CD4-positive, alpha-beta memory T cell (primary cell): ENCODE results near the gene MRPS7. TPM values are rescaled to one million over a fixed set of nuclear protein-coding genes. Genes with fewer than 3 reads are reported as not detected.

ENCODE experiments used
- CTCF ChIA-PET: fragments of 350-600 bp; sonication (Branson Sonifier 250); formaldehyde crosslinking; loops from one replicate; lab custom pipeline; 2021; ENCODE audit warnings: inconsistent platforms; ENCODE audit not compliant: partially characterized antibody; lab: Charles Lee
- POLR2A ChIA-PET: fragments of 350-600 bp; sonication (Branson Sonifier 250); formaldehyde crosslinking; loops from one replicate; lab custom pipeline; 2021; ENCODE audit not compliant: partially characterized antibody; lab: Charles Lee
- DNase-seq, 5 donors: peaks; one replicate each; pipeline versions ENCODE4 v3.0.0 to v3.0.0-alpha.2; 2020 to 2022; ENCODE audit warnings: mixed read lengths in 1 of 5
- H3K27ac ChIP-seq: one replicate; pipeline ENCODE4 v1.7.0; 2013; ENCODE audit warnings: low read depth, low read length
- H3K27me3 ChIP-seq: 2 replicates; pipeline ENCODE4 v1.7.0; 2013; ENCODE audit warnings: mild to moderate bottlenecking, low read length, moderate library complexity; ENCODE audit not compliant: insufficient read depth
- H3K36me3 ChIP-seq: 2 replicates; pipeline ENCODE4 v1.7.0; 2013; ENCODE audit warnings: mild to moderate bottlenecking, low read length, moderate library complexity; ENCODE audit not compliant: insufficient read depth
- H3K4me1 ChIP-seq: 2 replicates; pipeline ENCODE4 v1.7.0; 2013; ENCODE audit warnings: mild to moderate bottlenecking, low read length, moderate library complexity; ENCODE audit not compliant: insufficient read depth
- H3K4me3 ChIP-seq, 2 donors: one replicate each; pipeline ENCODE4 v1.7.0; 2013; ENCODE audit warnings: low read length in 2 of 2, mild to moderate bottlenecking in 1 of 2
- H3K9me3 ChIP-seq, 2 donors: one replicate each; pipeline ENCODE4 v1.7.0; 2013; ENCODE audit warnings: low read length in 2 of 2, control low read depth in 1 of 2; ENCODE audit not compliant: control insufficient read depth in 1 of 2
- H3K27ac Mint-ChIP-seq, 7 donors: one replicate each; pipeline ENCODE4 v1.8.0; 2020 to 2021; ENCODE audit warnings: mixed read lengths in 7 of 7, mild to moderate bottlenecking in 6 of 7, inconsistent platforms in 3 of 7, moderate library complexity in 3 of 7
- H3K27me3 Mint-ChIP-seq, 2 donors: one replicate each; pipeline ENCODE4 v1.8.0; 2020 to 2021; ENCODE audit warnings: mixed read lengths in 2 of 2
- H3K36me3 Mint-ChIP-seq, 2 donors: one replicate each; pipeline ENCODE4 v1.8.0; 2020 to 2021; ENCODE audit warnings: mixed read lengths in 2 of 2, inconsistent platforms in 1 of 2, mild to moderate bottlenecking in 1 of 2
- H3K4me1 Mint-ChIP-seq, 4 donors: one replicate each; pipeline ENCODE4 v1.8.0; 2020 to 2021; ENCODE audit warnings: mixed read lengths in 4 of 4, mild to moderate bottlenecking in 1 of 4
- H3K4me3 Mint-ChIP-seq, 8 donors: one replicate each; pipeline ENCODE4 v1.8.0; 2020 to 2021; ENCODE audit warnings: mixed read lengths in 8 of 8, mild to moderate bottlenecking in 7 of 8, moderate library complexity in 6 of 8, inconsistent platforms in 3 of 8
- H3K9me3 Mint-ChIP-seq, 8 donors: one replicate each; pipeline ENCODE4 v1.8.0; 2020 to 2021; ENCODE audit warnings: mixed read lengths in 8 of 8, mild to moderate bottlenecking in 5 of 8, inconsistent platforms in 3 of 8, moderate library complexity in 1 of 8
- intact Hi-C: fragments of 100-400 bp; cut with micrococcal nuclease; formaldehyde crosslinking; loops from one replicate; pipeline ENCODE4 v1.15.1; 2023
- polyA plus RNA-seq, 2 donors: library from polyadenylated mRNA; unstranded; fragments of 300-500 nt; fragmentation: Illumina TruSeq; gene quantifications; one replicate each; pipeline ENCODE4 v1.2.3, GENCODE V29; 2021
- total RNA-seq, 2 experiments: library from RNA; stranded (reverse); gene quantifications; one replicate each; pipeline ENCODE4 v1.2.3, GENCODE V29; 2021

The MRPS7 gene
- total and polyA plus RNA-seq, 4 experiments from 2014 or later = 34.1 to 150 (median 71.7) TPM

GRCh38 chr17:75315541-75316243, 54.0 kb downstream of the MRPS7 start:
- H3K27me3 Mint-ChIP-seq = no peaks in the 10 kb centered on the region
- H3K4me1 Mint-ChIP-seq = peaks cover 0 to 2% (median under 1%) of the 10 kb centered on the region in 4 donors
- H3K27ac ChIP-seq = no peak overlapping the region
- CTCF ChIA-PET = interaction anchor here (1.1 to 1.6 kb wide), 7 partner anchors 14 to 112 kb away, joined by 3 to 8 read pairs (median 4); partner anchors contain the start of genes GRB2, MIF4GD and SLC25A19
- peaks cover 24% of the 10 kb centered on the region for H3K36me3 ChIP-seq
- no peak for DNase-seq
- peaks cover 22 to 24% of the 10 kb centered on the region in 2 donors for H3K36me3 Mint-ChIP-seq
- H3K9me3 ChIP-seq = no peaks in the 10 kb centered on the region
- H3K9me3 Mint-ChIP-seq = no peaks in the 10 kb centered on the region
- intact Hi-C loops = no loop called here
- no peaks in the 10 kb centered on the region for H3K27me3 ChIP-seq
- no peak overlapping the region for H3K4me3 Mint-ChIP-seq
- H3K27ac Mint-ChIP-seq = peak overlapping the region in 2 of 7 donors; percentile 38 to 83
- no peak overlapping the region for H3K4me3 ChIP-seq
- no peaks in the 10 kb centered on the region for H3K4me1 ChIP-seq
- POLR2A ChIA-PET = interaction anchor here (0.7 kb wide), 1 partner anchor 339 kb away, joined by 3 read pairs; no protein-coding TSS in a partner anchor

Other genes with a start within 250 kb of the MRPS7 start
- gene MRPL58, start 249.2 kb upstream of the MRPS7 start, total RNA-seq = 10 to 100 TPM; 22.6 to 26.7 TPM
- gene MRPL58, start 249.2 kb upstream of the MRPS7 start, polyA plus RNA-seq = 10 to 100 TPM; 56.5 to 62.2 TPM
- 100 to 1,000 TPM; 167 to 171 TPM for gene ATP5PD, start 214.9 kb upstream of the MRPS7 start, total RNA-seq
- 100 to 1,000 TPM; 428 to 552 TPM for gene ATP5PD, start 214.9 kb upstream of the MRPS7 start, polyA plus RNA-seq
- 10 to 100 TPM; 31.1 to 31.7 TPM for gene KCTD2, start 214.7 kb upstream of the MRPS7 start, total RNA-seq
- 10 to 100 TPM in 1 of 2 donors, 1 to 10 TPM in 1; 2.3 to 11.6 TPM for gene KCTD2, start 214.7 kb upstream of the MRPS7 start, polyA plus RNA-seq
- 10 to 100 TPM; 12.5 to 13.9 TPM for gene SLC16A5, start 173.9 kb upstream of the MRPS7 start, total RNA-seq
- 1 to 10 TPM; 2.9 to 3.7 TPM for gene SLC16A5, start 173.9 kb upstream of the MRPS7 start, polyA plus RNA-seq
- 10 to 100 TPM; 20.0 to 21.9 TPM for gene ARMC7, start 151.9 kb upstream of the MRPS7 start, total RNA-seq
- gene ARMC7, start 151.9 kb upstream of the MRPS7 start, polyA plus RNA-seq = 1 to 10 TPM; 1.3 to 3.5 TPM
- gene NT5C, start 130.1 kb upstream of the MRPS7 start, total RNA-seq = 10 to 100 TPM; 40.1 to 46.6 TPM
- 10 to 100 TPM; 22.4 to 32.6 TPM for gene NT5C, start 130.1 kb upstream of the MRPS7 start, polyA plus RNA-seq
- 10 to 100 TPM; 37.8 to 38.9 TPM for gene JPT1, start 107.4 kb upstream of the MRPS7 start, total RNA-seq
- 100 to 1,000 TPM; 105 to 130 TPM for gene JPT1, start 107.4 kb upstream of the MRPS7 start, polyA plus RNA-seq
- gene SUMO2, start 78.9 kb upstream of the MRPS7 start, total RNA-seq = 100 to 1,000 TPM; 255 to 264 TPM
- gene SUMO2, start 78.9 kb upstream of the MRPS7 start, polyA plus RNA-seq = 100 to 1,000 TPM; 302 to 416 TPM
- gene NUP85, start 56.2 kb upstream of the MRPS7 start, total RNA-seq = 100 to 1,000 TPM; 137 to 164 TPM
- gene NUP85, start 56.2 kb upstream of the MRPS7 start, polyA plus RNA-seq = 10 to 100 TPM; 33.4 to 49.1 TPM
- gene GGA3, start 273 bp upstream of the MRPS7 start, total RNA-seq = 100 to 1,000 TPM; 121 to 122 TPM
- 10 to 100 TPM in 1 of 2 donors, 1 to 10 TPM in 1; 7.7 to 25.8 TPM for gene GGA3, start 273 bp upstream of the MRPS7 start, polyA plus RNA-seq
- 10 to 100 TPM; 35.8 to 40.2 TPM for gene MIF4GD, start 9.4 kb downstream of the MRPS7 start, total RNA-seq
- 10 to 100 TPM; 81.7 to 94.3 TPM for gene MIF4GD, start 9.4 kb downstream of the MRPS7 start, polyA plus RNA-seq
- 10 to 100 TPM; 19.8 to 21.8 TPM for gene SLC25A19, start 27.6 kb downstream of the MRPS7 start, total RNA-seq
- 10 to 100 TPM; 13.2 to 15.4 TPM for gene SLC25A19, start 27.6 kb downstream of the MRPS7 start, polyA plus RNA-seq
- gene GRB2, start 143.8 kb downstream of the MRPS7 start, total RNA-seq = 100 to 1,000 TPM; 131 to 133 TPM
- 100 to 1,000 TPM; 129 to 155 TPM for gene GRB2, start 143.8 kb downstream of the MRPS7 start, polyA plus RNA-seq
- gene TMEM94, start 194.8 kb downstream of the MRPS7 start, total RNA-seq = 100 to 1,000 TPM; 109 TPM
- gene TMEM94, start 194.8 kb downstream of the MRPS7 start, polyA plus RNA-seq = 10 to 100 TPM in 1 of 2 donors, 1 to 10 TPM in 1; 3.9 to 18.0 TPM